Activated naive CD8-positive, alpha-beta T cell (primary cell): ENCODE results near the gene NTN5.
"Not testable (repeated sequence)": the region's sequence is repeated elsewhere in the genome, so short reads cannot be mapped to it uniquely, and the experiment has no call there.

Experiments used
- H3K27ac Mint-ChIP-seq: one replicate; pipeline ENCODE4 v1.8.0; 2021; ENCODE audit warnings: mixed read lengths
- H3K27me3 Mint-ChIP-seq: one replicate; pipeline ENCODE4 v1.8.0; 2021; ENCODE audit warnings: mixed read lengths
- H3K36me3 Mint-ChIP-seq: one replicate; pipeline ENCODE4 v1.8.0; 2021; ENCODE audit warnings: mixed read lengths
- H3K4me1 Mint-ChIP-seq: one replicate; pipeline ENCODE4 v1.8.0; 2021; ENCODE audit warnings: low read depth, mixed read lengths
- H3K4me3 Mint-ChIP-seq: one replicate; pipeline ENCODE4 v1.8.0; 2021; ENCODE audit warnings: mild to moderate bottlenecking, mixed read lengths
- H3K9me3 Mint-ChIP-seq: one replicate; pipeline ENCODE4 v1.8.0; 2021; ENCODE audit warnings: low read depth, mixed read lengths

The NTN5 gene

DNA sequence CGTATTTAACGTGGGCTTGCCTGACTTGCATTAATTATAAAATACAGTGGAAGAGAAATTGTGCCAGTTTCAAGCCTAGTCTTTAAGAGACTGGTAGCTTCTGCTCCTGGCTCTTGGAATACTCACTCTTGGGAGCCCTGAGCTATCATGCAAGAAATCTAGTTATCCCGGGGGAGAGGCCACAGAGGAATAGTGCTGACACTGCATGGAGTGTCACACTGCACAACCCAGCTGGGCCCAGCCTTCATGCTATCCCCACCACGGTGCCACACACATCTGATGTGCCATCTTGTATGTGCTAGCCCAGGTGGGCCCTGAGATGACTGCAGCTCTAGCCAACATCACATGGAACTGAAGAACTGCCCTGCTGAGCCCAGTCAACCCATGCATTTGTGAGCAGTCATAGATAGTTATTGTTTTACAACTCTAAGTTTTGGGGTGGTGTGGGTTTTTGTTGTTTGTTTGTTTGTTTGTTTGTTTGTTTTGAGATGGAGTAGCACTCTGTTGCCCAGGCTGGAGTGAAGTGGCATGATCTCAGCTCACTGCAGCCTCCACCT is 38.4 kb upstream of the NTN5 start:
- H3K27me3 Mint-ChIP-seq, result no peaks in the 10 kb centered on the region
- no peaks in the 10 kb centered on the region for H3K9me3 Mint-ChIP-seq
- peaks cover 15% of the 10 kb centered on the region for H3K4me1 Mint-ChIP-seq
- no peak overlapping the region for H3K4me3 Mint-ChIP-seq
- H3K36me3 Mint-ChIP-seq, result peaks cover 5% of the 10 kb centered on the region
- no peak overlapping the region for H3K27ac Mint-ChIP-seq

DNA sequence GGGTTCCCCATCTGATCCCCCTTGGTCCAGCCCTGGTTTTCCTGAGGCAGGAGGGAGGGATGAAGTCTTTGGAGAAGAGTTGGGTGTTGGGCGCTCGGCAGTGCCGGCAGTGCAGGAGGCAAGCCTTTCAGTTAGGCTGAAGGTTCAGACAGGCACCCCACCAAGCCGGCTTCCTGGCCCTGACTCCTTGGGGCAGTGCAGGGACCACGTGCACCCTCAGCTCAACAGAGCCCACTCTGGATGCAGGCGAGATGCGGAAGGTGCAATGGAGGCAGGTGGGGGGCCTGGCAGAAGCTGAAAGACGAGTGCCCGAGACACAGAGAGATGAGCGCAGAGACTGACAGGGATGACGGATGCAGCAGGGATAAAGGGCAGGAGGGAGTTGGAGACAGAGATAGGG is 35.7 kb upstream of the NTN5 start:
- Mint-ChIP-seq H3K27ac (no peak overlapping the region), H3K36me3 (peaks cover 9% of the 10 kb centered on the region), H3K4me3 (no peak overlapping the region), H3K4me1 (peaks cover 7% of the 10 kb centered on the region), H3K9me3 (no peaks in the 10 kb centered on the region), H3K27me3 (no peaks in the 10 kb centered on the region)

DNA sequence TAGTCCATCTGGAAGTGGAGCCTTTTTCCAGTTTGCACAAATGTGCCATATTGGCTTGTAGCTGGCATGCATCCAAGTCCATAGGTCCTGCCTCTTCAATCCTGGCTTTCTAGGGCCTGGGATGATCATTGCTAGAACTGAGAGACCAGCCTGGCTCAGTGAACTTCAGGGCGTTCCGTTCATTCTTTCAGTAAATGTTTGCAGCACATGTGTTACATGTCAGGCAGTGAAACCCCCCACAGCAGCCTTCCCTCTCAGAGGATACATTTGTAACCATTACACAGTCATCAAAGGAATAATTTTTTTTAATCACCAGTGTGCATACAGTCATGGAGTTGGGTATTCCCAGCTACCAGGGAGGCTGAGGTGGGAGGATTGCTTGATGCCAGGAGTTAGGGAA is 32.6 kb upstream of the NTN5 start:
- no peaks in the 10 kb centered on the region for H3K9me3 Mint-ChIP-seq
- no peak overlapping the region for H3K27ac Mint-ChIP-seq
- no peaks in the 10 kb centered on the region for H3K27me3 Mint-ChIP-seq
- H3K4me3 Mint-ChIP-seq, result no peak overlapping the region
- peaks cover 14% of the 10 kb centered on the region for H3K36me3 Mint-ChIP-seq
- no peaks in the 10 kb centered on the region for H3K4me1 Mint-ChIP-seq

DNA sequence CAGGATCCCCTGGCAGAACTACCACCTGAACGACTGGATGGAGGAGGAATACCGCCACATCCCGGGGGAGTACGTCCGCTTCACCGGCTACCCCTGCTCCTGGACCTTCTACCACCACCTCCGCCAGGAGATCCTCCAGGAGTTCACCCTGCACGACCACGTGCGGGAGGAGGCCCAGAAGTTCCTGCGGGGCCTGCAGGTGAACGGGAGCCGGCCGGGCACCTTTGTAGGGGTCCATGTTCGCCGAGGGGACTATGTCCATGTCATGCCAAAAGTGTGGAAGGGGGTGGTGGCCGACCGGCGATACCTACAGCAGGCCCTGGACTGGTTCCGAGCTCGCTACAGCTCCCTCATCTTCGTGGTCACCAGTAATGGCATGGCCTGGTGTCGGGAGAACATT is 30.5 kb upstream of the NTN5 start:
- Mint-ChIP-seq H3K27ac (no peak overlapping the region), H3K4me3 (no peak overlapping the region), H3K36me3 (peaks cover 14% of the 10 kb centered on the region), H3K27me3 (no peaks in the 10 kb centered on the region), H3K4me1 (no peaks in the 10 kb centered on the region), H3K9me3 (no peaks in the 10 kb centered on the region)

DNA sequence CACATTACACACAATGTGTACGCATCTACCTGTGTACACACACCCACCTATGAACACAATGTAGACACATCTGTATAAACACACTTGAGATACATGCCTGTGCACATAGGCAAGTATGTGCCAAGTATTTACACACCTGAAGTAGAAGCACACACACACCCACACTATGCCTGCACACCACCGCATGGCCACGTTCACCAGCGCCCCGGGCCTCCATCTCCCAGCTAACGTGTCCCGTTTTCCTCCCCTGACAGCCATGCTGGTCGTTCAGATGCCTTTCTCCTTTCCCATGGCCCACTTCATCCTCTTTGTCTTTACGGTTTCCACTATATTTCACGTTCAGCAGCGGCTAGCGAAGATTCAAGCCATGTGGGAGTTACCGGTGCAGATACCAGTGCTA is 29.9 kb upstream of the NTN5 start:
- no peaks in the 10 kb centered on the region for H3K27me3 Mint-ChIP-seq
- H3K4me3 Mint-ChIP-seq, result no peak overlapping the region
- H3K4me1 Mint-ChIP-seq, result no peaks in the 10 kb centered on the region
- H3K36me3 Mint-ChIP-seq, result peaks cover 14% of the 10 kb centered on the region
- H3K27ac Mint-ChIP-seq, result no peak overlapping the region
- H3K9me3 Mint-ChIP-seq, result no peaks in the 10 kb centered on the region

DNA sequence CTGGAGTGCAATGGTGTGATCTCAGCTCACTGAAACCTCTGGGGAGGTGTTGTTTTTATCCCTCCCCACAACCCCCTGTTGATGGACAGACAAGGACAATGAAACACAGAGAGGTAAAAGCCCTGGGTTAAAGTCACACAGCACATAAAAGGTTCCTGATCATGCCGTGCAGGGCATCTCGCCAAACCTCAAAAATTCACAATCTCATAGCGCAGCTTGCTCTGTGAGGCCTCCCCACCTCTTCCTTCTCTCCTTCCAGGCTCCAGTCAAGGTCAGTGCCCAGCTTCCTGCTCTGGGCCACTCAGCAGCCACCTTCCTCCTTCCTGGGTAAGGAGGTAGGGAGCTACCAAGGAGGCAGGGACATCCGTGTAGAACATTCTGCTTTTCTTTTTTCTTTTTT is 25.2 kb upstream of the NTN5 start:
- peaks cover 3% of the 10 kb centered on the region for H3K27me3 Mint-ChIP-seq
- no peak overlapping the region for H3K27ac Mint-ChIP-seq
- no peaks in the 10 kb centered on the region for H3K9me3 Mint-ChIP-seq
- peaks cover 7% of the 10 kb centered on the region for H3K36me3 Mint-ChIP-seq
- H3K4me1 Mint-ChIP-seq, result peaks cover 7% of the 10 kb centered on the region
- no peak overlapping the region for H3K4me3 Mint-ChIP-seq

DNA sequence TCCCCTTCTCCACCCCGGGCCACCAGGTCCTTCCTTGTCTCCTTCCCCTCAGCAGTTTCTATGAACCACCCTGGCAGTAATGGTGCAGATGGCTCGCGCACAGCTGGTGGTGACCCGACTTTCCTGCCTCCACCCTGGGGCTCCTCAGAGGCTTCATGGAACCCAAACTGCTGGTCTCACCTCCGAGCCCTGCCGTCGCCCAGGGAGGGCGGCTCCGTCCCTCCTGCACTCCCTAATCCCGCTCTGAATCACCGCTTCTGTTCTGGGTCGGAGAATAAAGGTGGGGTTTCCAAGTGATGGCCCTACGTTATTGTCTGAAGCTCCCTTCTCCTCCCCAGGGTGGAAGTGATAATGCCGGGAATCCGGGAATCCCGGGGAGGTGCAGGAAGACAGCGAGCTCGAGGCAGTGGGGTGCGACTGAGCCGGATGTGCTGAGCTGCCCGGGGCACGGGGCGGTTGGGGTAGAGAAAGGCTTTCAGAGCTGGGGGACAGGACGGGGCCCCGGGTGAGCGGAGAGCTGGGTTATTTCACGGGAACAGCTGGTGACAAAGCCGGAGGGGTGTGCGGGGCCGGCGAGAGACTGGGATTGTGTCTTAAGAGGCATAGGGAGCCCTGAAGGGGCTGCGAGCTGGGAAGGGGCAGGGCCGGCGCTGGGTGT is 23.7 kb upstream of the NTN5 start:
- no peak overlapping the region for H3K27ac Mint-ChIP-seq
- H3K9me3 Mint-ChIP-seq, result no peaks in the 10 kb centered on the region
- H3K4me1 Mint-ChIP-seq, result peaks cover 7% of the 10 kb centered on the region
- peaks cover 3% of the 10 kb centered on the region for H3K27me3 Mint-ChIP-seq
- H3K4me3 Mint-ChIP-seq, result peak overlapping the region; percentile 75
- H3K36me3 Mint-ChIP-seq, result peaks cover 2% of the 10 kb centered on the region

DNA sequence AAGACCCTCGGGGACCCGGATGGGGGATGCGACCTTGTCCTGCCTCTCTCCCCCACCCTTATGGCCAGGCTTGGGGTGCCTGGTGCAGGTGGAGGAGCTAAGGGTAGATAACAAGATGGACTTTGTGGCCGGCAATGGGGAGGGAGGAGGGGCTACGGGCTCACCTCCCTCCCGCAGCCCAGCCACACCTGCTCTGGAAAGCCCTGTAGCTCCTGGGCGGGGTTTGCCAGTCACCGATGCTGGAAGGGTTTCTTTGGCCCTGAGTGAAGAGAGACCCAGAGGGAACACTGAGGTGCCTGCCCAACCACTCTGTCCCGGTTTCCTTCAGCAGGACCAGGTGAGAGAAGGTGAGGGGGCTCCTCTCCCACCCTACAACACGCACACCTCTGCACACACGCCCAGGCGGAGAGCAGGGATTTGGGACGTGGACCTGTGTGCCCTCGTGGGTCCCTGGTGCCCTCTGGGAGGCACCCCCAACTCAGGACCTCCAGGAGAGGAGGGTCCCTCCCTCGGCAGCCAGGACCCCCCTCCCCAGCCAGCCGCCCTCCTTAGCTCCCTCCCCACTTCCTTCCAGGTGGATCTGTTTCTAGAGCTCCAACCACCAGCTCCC is 23.0 kb upstream of the NTN5 start, which contains the start of gene FUT2:
Gene FUT2, plus strand, starts transcription at position 229 of the 610 bp plus-strand sequence. CDS start 6,986 bp downstream, outside the sequence.
- H3K27me3 Mint-ChIP-seq, result peaks cover 3% of the 10 kb centered on the region
- no peaks in the 10 kb centered on the region for H3K9me3 Mint-ChIP-seq
- H3K4me3 Mint-ChIP-seq, result peak within 1 kb of the TSS; percentile 75
- H3K4me1 Mint-ChIP-seq, result peaks cover 7% of the 10 kb centered on the region
- H3K27ac Mint-ChIP-seq, result no peak within 1 kb of the TSS
- H3K36me3 Mint-ChIP-seq, result peaks cover 2% of the 10 kb centered on the region

DNA sequence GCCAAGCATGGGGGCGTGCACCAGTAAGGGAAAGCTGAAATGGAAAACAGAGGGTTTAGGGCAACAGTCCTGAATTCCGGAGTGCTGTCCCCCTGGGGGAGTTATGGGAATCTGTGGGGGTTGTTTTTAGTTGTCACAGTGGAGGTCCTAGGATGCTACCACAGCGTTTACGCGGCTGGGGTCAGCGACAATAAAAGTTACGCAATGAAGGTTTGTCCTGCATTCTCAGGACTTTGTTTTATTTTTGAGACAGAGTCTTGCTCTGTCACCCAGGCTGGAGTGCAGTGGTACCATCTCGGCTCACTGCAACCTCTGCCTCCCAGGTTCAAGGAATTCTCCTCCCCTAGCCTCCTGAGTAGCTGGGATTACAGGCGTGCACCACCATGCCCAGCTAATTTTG is 20.8 kb upstream of the NTN5 start:
- not testable (repeated sequence) for H3K36me3 Mint-ChIP-seq, H3K4me3 Mint-ChIP-seq, H3K9me3 Mint-ChIP-seq, H3K27ac Mint-ChIP-seq, H3K27me3 Mint-ChIP-seq, H3K4me1 Mint-ChIP-seq

DNA sequence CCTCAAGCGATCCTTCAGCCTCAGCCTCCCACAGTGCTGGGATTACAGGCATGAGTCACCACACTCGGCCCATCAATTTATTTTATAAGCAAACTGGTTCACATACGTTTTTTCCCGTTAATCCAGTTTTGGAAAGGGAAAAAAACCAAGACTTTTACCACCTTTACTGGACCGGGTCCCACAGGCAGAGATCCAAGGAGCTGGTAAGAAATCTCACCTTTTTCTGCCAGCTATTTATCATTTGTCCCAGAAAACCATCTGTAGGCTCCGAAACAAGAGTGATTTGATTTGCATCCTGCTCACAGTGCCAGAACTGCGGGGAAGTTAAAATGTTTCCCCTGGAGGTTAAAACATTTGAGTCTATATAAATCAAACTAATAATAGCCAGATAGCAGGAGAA is 16.6 kb upstream of the NTN5 start:
- H3K4me1 Mint-ChIP-seq, result no peaks in the 10 kb centered on the region
- no peaks in the 10 kb centered on the region for H3K27me3 Mint-ChIP-seq
- H3K9me3 Mint-ChIP-seq, result no peaks in the 10 kb centered on the region
- H3K27ac Mint-ChIP-seq, result no peak overlapping the region
- H3K36me3 Mint-ChIP-seq, result no peaks in the 10 kb centered on the region
- no peak overlapping the region for H3K4me3 Mint-ChIP-seq

DNA sequence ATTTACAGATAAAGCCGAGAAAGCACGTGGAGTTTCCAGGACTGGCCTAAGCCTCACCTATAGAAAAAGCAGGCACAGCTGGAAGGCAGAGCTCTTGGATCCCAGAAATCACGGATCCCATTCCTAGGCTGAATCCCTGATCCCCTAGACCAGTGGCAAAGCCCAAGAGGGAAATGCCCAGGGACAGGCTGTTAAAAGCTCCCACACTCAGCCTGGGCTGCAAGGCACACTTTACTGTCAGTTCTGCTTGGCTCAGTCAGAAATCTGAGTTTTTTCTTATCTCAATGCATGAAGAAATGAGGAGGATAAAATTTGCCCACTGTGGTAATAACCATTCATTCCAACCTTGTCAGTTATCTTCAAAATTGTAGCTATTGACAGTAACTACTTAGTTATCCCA is 15.0 kb upstream of the NTN5 start:
- H3K27ac Mint-ChIP-seq, result no peak overlapping the region
- no peaks in the 10 kb centered on the region for H3K36me3 Mint-ChIP-seq
- no peaks in the 10 kb centered on the region for H3K4me1 Mint-ChIP-seq
- H3K9me3 Mint-ChIP-seq, result no peaks in the 10 kb centered on the region
- no peaks in the 10 kb centered on the region for H3K27me3 Mint-ChIP-seq
- H3K4me3 Mint-ChIP-seq, result no peak overlapping the region

DNA sequence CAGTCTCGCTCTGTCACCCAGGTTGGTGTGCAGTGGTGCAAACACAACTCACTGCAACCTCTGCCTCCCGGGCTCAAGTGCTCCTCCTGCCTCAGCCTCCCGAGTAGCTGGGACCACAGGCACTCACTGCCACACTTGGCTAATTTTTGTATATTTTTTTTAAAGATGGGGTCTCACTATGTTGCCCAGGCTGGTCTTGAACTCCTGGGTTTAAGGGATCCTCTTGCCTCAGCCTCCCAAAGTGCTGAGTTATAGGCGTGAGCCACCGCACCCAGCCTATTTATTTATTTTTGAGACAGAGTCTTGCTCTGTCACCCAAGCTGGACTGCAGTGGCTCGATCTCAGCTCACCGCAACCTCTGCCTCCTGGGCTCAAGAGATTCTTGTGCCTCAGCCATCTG is 13.8 kb upstream of the NTN5 start:
- not testable (repeated sequence) for H3K27ac Mint-ChIP-seq, H3K4me1 Mint-ChIP-seq, H3K27me3 Mint-ChIP-seq, H3K9me3 Mint-ChIP-seq, H3K36me3 Mint-ChIP-seq, H3K4me3 Mint-ChIP-seq

DNA sequence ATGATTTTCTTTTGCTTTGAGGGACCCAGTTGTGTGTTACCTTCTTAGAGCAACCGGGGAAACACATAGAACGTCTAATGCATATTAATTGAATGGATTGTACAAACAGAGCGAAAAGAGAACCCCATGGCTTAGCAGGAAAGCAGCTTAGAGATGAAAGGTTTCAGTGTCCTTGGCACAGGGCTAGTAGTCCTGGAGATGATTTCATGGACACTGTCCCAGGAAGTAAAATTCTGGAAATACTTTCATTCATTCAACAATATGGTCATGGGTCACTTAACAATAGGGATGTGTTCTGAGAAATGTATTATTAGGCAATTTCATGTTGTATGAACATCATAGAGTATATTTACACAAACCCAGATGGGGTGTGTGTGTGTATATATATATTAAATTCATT is 13.3 kb upstream of the NTN5 start:
- Mint-ChIP-seq H3K4me1 (no peaks in the 10 kb centered on the region), H3K4me3 (no peak overlapping the region), H3K27ac (no peak overlapping the region), H3K36me3 (no peaks in the 10 kb centered on the region), H3K9me3 (no peaks in the 10 kb centered on the region), H3K27me3 (no peaks in the 10 kb centered on the region)

DNA sequence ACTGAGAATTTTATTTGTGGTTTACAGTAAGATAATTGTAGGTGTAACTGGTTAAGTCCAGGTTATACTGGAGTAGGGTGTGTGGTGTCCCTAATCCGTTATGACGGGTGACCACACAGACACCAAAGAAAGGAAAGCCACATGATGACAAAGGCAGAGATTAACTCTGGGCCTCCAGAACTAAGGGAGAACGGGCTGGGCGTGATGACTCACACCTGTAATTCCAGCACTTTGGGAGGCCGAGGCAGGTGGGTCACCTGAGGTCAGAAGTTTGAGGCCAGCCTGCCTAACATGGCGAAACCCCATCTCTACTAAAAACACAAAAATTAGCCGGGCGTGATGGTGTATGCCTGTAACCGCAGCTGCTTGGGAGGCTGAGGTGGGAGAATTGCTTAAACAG is 12.8 kb upstream of the NTN5 start:
- Mint-ChIP-seq H3K4me3 (no peak overlapping the region), H3K27ac (no peak overlapping the region), H3K36me3 (no peaks in the 10 kb centered on the region), H3K27me3 (no peaks in the 10 kb centered on the region), H3K9me3 (no peaks in the 10 kb centered on the region), H3K4me1 (no peaks in the 10 kb centered on the region)

DNA sequence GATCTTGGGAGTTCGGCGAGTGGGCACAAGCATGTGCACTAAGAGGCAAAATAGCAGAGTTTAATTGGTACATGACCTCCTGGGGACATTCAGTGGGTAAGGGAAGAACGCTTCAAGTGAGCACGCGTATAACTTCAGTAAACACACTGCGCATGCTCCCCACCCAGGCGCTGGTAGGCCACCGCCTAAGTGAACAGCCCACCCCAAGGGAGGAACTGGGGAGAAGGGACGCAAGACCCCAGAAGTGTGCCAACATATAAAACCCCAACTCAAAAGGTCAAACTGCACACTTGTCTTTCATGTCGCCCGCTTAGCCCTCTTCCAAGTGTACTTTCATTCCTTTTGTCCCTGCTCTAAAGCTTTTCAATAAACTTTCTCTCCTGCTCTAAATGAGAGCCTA is 10.5 kb upstream of the NTN5 start:
- Mint-ChIP-seq H3K36me3 (no peaks in the 10 kb centered on the region), H3K4me3 (peak overlapping the region; percentile 44), H3K27me3 (no peaks in the 10 kb centered on the region), H3K4me1 (no peaks in the 10 kb centered on the region), H3K27ac (no peak overlapping the region), H3K9me3 (no peaks in the 10 kb centered on the region)

DNA sequence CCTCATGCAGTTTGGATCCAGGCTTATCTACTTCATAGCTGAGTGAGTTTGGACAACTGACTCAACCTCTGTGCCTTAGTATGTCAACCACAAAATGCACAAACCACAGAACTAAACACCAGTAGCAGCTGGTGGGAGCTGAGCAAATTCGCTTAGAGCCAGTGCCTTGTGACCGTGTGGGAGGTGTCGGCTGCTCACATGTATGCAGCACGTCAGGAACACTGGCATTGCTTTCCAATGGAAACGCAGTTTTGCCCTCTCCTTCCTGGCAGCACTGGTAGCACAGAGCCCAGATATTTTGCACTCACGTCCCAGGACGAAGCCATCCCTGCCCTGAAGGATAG is 8.3 kb upstream of the NTN5 start:
- H3K4me1 Mint-ChIP-seq, result no peaks in the 10 kb centered on the region
- no peaks in the 10 kb centered on the region for H3K36me3 Mint-ChIP-seq
- no peak overlapping the region for H3K27ac Mint-ChIP-seq
- no peaks in the 10 kb centered on the region for H3K9me3 Mint-ChIP-seq
- no peaks in the 10 kb centered on the region for H3K27me3 Mint-ChIP-seq
- no peak overlapping the region for H3K4me3 Mint-ChIP-seq
